Hepatocyte (in vitro differentiated cells): ENCODE results near the gene RBM17. TPM values are rescaled to one million over a fixed set of nuclear protein-coding genes. Genes with fewer than 3 reads are reported as not detected.
A peak's percentile ranks its signal among the peaks of the same experiment; 100 is the strongest.
"Not testable (repeated sequence)": the region's sequence is repeated elsewhere in the genome, so short reads cannot be mapped to it uniquely, and the experiment has no call there.

ENCODE experiments used
- DNase-seq: peaks from one replicate; pipeline ENCODE4 v3.0.0-alpha.2; 2016; ENCODE audit warnings: low spot score
- H2AFZ ChIP-seq: fragments of 200-600 bp; sonication (generic); 2 replicates; pipeline ENCODE4 v1.6.0; 2016; ENCODE audit warnings: antibody characterized with exemption, mild to moderate bottlenecking
- H3K27ac ChIP-seq: fragments of 200-600 bp; sonication (generic); 2 replicates; pipeline ENCODE4 v1.5.1; 2016; ENCODE audit warnings: mild to moderate bottlenecking
- H3K27me3 ChIP-seq: fragments of 200-600 bp; sonication (generic); 2 replicates; pipeline ENCODE4 v1.6.1; 2016
- H3K36me3 ChIP-seq: fragments of 200-600 bp; sonication (generic); replicated peaks from 2 replicates; pipeline ENCODE4 v1.5.1; 2016; ENCODE audit warnings: low read depth; ENCODE audit not compliant: insufficient read depth
- H3K4me1 ChIP-seq: fragments of 200-600 bp; sonication (generic); 2 replicates; pipeline ENCODE4 v1.5.1; 2016; ENCODE audit warnings: mild to moderate bottlenecking, moderate library complexity; ENCODE audit not compliant: insufficient read depth
- H3K4me2 ChIP-seq: fragments of 200-600 bp; sonication (generic); 2 replicates; pipeline ENCODE4 v1.6.0; 2016
- H3K4me3 ChIP-seq: fragments of 200-600 bp; sonication (generic); 2 replicates; pipeline ENCODE4 v1.5.1; 2016; ENCODE audit warnings: mild to moderate bottlenecking
- H3K79me2 ChIP-seq: fragments of 200-600 bp; sonication (generic); 2 replicates; pipeline ENCODE4 v1.6.0; 2017; ENCODE audit warnings: mild to moderate bottlenecking
- H3K9me2 ChIP-seq: fragments of 200-600 bp; sonication (generic); replicated peaks from 2 replicates; pipeline ENCODE4 v1.6.0; 2017; ENCODE audit warnings: mild to moderate bottlenecking; ENCODE audit not compliant: insufficient read depth
- H3K9me3 ChIP-seq: fragments of 200-600 bp; sonication (generic); 2 replicates; pipeline ENCODE4 v1.5.1; 2016; ENCODE audit warnings: low read depth, mild to moderate bottlenecking
- H4K20me1 ChIP-seq: fragments of 200-600 bp; sonication (generic); 2 replicates; pipeline ENCODE4 v1.6.0; 2016; ENCODE audit warnings: mild to moderate bottlenecking; ENCODE audit not compliant: insufficient read depth, poor library complexity, severe bottlenecking
- CTCF ChIP-seq: fragments of 200-600 bp; sonication (generic); IDR thresholded peaks from 2 replicates; pipeline ENCODE4 v1.5.1; 2016; ENCODE audit warnings: antibody characterized with exemption, mild to moderate bottlenecking; ENCODE audit not compliant: poor library complexity
- EZH2 ChIP-seq: fragments of 200-600 bp; sonication (generic); IDR thresholded peaks from 2 replicates; pipeline ENCODE4 v1.6.1; 2016; ENCODE audit warnings: antibody characterized with exemption, mild to moderate bottlenecking, borderline replicate concordance
- EZH2phosphoT487 ChIP-seq: fragments of 200-600 bp; sonication (generic); IDR thresholded peaks from one replicate; pipeline ENCODE4 v1.6.1; 2018; ENCODE audit warnings: antibody characterized with exemption, mild to moderate bottlenecking, low read depth, moderate library complexity; ENCODE audit not compliant: unreplicated experiment, severe bottlenecking
- WGBS: methylation state at CpG from one replicate; pipeline ENCODE4 v1.1.6; 2016; ENCODE audit warnings: low lambda C conversion rate; ENCODE audit errors: missing lambda C conversion rate; 5-methylcytosine and 5-hydroxymethylcytosine counted together
- polyA plus RNA-seq: library from polyadenylated mRNA; unstranded; fragments of >200 nt; fragmentation: Nextera tagmentation; extraction: Ambion mirVana; gene quantifications from 2 replicates; pipeline ENCODE4 v1.2.1, GENCODE V29; 2016
- total RNA-seq: library from RNA; depleted of rRNA; stranded (reverse); fragments of >200 nt; gene quantifications from 2 replicates; pipeline ENCODE4 v1.2.3, GENCODE V29; 2014

Gene RBM17
- total and polyA plus RNA-seq, 2 experiments from 2014 or later, result 46.7 to 112 TPM

GRCh38 chr10:6103591-6103990, 14.8 kb downstream of the RBM17 start:
- no peak overlapping the region for H2AFZ ChIP-seq
- no peak for DNase-seq
- TF ChIP-seq EZH2 (no peak), EZH2phosphoT487 (no peak), CTCF (no peak)
- no peaks in the 10 kb centered on the region for H3K9me2 ChIP-seq
- H3K27ac ChIP-seq, result no peak overlapping the region
- no peaks in the 10 kb centered on the region for H3K9me3 ChIP-seq
- H3K36me3 ChIP-seq, result no peaks in the 10 kb centered on the region
- no peaks in the 10 kb centered on the region for H3K27me3 ChIP-seq
- WGBS, result 93% methylated on average over 8 of the region's 8 CpGs
- peaks cover 33% of the 10 kb centered on the region for H3K79me2 ChIP-seq
- H3K4me2 ChIP-seq, result no peak overlapping the region
- H4K20me1 ChIP-seq, result peaks cover 4% of the 10 kb centered on the region
- no peak overlapping the region for H3K4me3 ChIP-seq
- no peaks in the 10 kb centered on the region for H3K4me1 ChIP-seq

GRCh38 chr10:6107616-6108015, 18.8 kb downstream of the RBM17 start:
- not testable (repeated sequence) for H3K4me2 ChIP-seq, H3K9me2 ChIP-seq, H3K9me3 ChIP-seq, H2AFZ ChIP-seq, H3K4me1 ChIP-seq, H4K20me1 ChIP-seq, H3K27me3 ChIP-seq, H3K27ac ChIP-seq, DNase-seq, H3K79me2 ChIP-seq, H3K36me3 ChIP-seq, H3K4me3 ChIP-seq
- 79% methylated on average over 3 of the region's 3 CpGs for WGBS

- peaks cover 8% of the 10 kb centered on the region for H3K36me3 ChIP-seq
- H3K27me3 ChIP-seq, result no peaks in the 10 kb centered on the region
- peaks cover 7% of the 10 kb centered on the region for H3K79me2 ChIP-seq
- TF ChIP-seq EZH2phosphoT487 (no peak), EZH2 (no peak), CTCF (no peak)
- no peaks in the 10 kb centered on the region for H3K9me3 ChIP-seq
- H3K27ac ChIP-seq, result no peak overlapping the region
- no peaks in the 10 kb centered on the region for H3K9me2 ChIP-seq
- H4K20me1 ChIP-seq, result peaks cover 4% of the 10 kb centered on the region
- H3K4me2 ChIP-seq, result no peak overlapping the region
- no peak overlapping the region for H3K4me3 ChIP-seq
- no peak overlapping the region for H2AFZ ChIP-seq
- 86% methylated on average over 6 of the region's 6 CpGs for WGBS
- no peaks in the 10 kb centered on the region for H3K4me1 ChIP-seq
- no peak for DNase-seq
Measured at GRCh38 chr10:6108072-6108471, 19.2 kb downstream of the RBM17 start.

GRCh38 chr10:6108631-6109443, 20.0 kb downstream of the RBM17 start:
- H3K27me3 ChIP-seq, result no peaks in the 10 kb centered on the region
- H4K20me1 ChIP-seq, result peaks cover 4% of the 10 kb centered on the region
- H2AFZ ChIP-seq, result no peak overlapping the region
- no peaks in the 10 kb centered on the region for H3K4me1 ChIP-seq
- TF ChIP-seq CTCF (peak; percentile 78), EZH2 (no peak), EZH2phosphoT487 (no peak)
- peak; percentile 58 for DNase-seq
- 52% methylated on average over 12 of the region's 12 CpGs for WGBS
- H3K9me3 ChIP-seq, result no peaks in the 10 kb centered on the region
- H3K27ac ChIP-seq, result no peak overlapping the region
- H3K79me2 ChIP-seq, result peaks cover 7% of the 10 kb centered on the region
- H3K4me3 ChIP-seq, result no peak overlapping the region
- no peak overlapping the region for H3K4me2 ChIP-seq
- peaks cover 8% of the 10 kb centered on the region for H3K36me3 ChIP-seq
- H3K9me2 ChIP-seq, result no peaks in the 10 kb centered on the region
